ENCODE data around the gene RASL11B. TPM values are rescaled to one million over a fixed set of nuclear protein-coding genes. Genes with fewer than 3 reads are reported as not detected.
"Not testable (repeated sequence)": the region's sequence is repeated elsewhere in the genome, so short reads cannot be mapped to it uniquely, and the experiment has no call there.

Gene RASL11B, protein sequence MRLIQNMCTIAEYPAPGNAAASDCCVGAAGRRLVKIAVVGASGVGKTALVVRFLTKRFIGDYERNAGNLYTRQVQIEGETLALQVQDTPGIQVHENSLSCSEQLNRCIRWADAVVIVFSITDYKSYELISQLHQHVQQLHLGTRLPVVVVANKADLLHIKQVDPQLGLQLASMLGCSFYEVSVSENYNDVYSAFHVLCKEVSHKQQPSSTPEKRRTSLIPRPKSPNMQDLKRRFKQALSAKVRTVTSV
- total RNA-seq, result 21.5 TPM

DNA sequence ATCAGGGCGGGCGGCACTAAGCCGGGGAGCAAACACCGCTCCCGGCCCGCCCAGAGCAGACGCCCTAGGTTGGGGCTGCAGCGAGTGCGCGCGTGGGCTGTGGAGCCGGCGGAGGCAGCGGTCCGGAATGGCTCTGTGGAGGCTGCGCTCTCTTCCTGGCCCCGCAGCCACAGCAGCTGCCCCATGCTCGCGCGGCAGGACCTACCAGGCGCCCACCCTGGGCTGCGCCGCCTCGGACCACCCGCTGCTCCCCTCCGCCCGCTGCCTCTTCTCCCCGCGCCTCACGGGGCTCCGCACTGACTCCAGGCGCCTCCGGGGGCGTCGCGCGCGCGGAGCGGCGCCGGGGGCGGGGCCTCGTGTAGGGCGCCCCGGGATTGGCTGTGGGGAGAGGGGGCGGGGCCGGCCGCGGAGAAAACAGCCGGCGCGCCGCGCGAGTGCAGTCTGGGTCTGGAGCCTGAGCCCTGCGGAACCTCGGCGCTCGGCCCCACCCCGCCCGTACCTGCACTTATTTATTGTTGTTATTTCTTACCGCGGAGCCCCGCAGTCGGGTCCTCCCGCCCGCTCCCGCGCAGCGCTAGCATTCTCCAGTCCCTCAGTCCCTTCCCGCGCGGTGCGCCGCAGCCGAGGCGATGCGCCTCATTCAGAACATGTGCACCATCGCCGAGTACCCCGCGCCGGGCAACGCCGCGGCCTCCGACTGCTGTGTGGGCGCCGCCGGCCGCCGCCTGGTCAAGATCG, at the start of gene RASL11B:
Gene RASL11B, plus strand, starts transcription at position 439 of the 738 bp plus-strand sequence. Its CDS starts 191 bp downstream, at position 630.
- DNase-seq, result peak; percentile 74

DNA sequence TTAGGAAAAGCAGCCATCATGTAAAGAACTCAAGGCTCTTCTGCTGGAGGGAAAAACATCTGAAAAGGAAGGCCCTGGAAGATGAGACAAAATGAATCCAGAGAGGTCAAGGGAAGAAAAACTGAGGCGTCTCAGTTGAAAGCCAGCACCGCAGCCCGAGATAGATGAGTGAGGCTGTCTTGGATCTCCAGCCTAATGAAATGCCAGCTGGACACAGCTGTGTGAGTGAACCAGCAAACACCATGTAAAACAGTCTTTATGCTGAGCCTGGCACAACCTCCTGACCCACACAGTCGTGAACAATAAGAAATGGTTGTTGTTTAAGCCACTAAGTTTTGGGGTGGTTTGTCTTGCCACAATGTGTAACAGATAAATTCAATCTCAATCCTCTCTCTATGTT, 48.6 kb upstream of the RASL11B start:
- DNase-seq, result no peak

DNA sequence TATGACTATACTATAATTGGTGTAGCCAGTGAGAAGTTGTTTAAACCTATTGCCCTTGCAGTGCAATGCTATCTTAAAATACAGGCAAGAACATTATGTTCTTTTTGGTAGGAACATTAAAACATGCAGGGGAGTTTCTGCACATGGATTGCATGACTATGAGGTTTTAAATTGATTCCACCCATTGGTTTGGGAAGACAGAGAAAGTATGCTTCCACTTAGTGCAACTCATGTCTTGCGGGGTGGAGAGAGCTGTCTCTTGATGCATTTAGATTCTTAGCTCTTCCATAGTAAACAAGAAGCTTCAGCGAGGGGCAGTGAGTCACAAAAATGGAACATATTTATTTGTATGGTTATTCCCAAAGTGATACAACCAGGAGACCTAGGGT, 39.5 kb upstream of the RASL11B start:
- peak; percentile 86 for DNase-seq

DNA sequence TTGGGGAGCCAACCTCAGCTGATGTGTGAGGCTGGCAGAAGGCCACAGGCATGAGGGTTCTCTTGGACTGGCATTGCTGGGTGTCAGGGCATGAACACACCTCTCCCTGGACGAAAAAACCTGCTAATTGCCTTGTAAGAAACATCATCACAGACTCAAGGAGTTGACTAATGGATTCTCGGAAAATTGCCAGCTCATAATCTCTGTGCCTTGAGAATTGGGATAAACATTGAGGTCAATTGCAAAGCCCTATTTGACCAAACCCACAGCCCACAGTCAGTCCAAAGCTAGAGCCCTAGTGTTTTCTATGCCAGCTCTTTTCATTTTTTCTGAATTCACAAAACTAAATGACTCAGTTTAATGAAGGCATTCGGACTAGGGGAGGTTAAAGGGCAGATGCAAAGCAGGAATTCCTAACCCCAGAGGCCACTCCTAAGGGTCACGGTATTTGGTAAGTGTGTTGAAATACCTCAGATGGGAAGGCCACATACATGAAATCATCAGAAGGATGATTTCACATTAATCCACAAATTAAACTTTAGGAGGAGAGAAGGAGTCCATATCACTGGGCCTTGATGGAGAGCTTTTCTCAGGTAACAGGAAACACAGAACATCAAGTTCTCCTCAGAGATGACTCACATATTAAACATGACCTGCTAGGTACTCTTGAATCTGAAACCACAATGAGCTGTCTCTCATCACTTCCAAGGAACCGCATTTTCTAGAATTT, 39.0 kb upstream of the RASL11B start:
- no peak for DNase-seq

DNA sequence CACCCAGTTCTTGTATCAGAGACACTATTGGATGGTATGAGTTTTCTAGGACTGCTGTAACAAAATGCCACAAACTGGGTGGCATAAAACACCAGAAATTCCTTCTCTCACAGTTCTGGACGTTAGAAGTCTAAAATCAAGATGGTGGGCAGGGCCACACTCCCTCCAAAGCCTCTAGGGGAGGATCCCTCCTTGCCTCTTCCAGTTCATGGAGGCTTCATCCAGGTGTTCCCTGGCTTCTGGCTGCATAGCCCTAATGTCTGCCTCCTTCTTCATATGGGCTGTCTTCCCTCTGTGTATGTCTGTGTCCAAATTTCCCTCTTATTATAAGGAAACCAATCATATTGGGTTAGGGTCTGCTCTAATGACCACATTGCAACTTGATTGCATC, 38.4 kb upstream of the RASL11B start:
- no peak for DNase-seq

DNA sequence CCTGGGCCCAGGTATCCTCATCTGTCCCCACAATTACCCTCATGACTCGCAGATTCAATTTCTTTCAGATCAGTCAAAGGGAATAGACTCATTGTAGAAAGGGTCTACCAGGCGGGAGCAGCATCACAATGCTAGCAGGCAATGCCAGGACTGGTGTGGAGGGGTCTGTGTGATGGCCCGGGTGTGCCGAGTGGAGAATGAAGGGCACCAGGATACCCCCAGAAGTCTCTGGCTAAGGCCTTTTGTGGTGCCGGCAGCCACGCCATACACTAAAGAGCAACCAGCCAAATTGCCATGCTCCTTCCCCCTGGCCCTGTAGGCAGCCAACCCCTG, 37.9 kb upstream of the RASL11B start:
- no peak for DNase-seq

DNA sequence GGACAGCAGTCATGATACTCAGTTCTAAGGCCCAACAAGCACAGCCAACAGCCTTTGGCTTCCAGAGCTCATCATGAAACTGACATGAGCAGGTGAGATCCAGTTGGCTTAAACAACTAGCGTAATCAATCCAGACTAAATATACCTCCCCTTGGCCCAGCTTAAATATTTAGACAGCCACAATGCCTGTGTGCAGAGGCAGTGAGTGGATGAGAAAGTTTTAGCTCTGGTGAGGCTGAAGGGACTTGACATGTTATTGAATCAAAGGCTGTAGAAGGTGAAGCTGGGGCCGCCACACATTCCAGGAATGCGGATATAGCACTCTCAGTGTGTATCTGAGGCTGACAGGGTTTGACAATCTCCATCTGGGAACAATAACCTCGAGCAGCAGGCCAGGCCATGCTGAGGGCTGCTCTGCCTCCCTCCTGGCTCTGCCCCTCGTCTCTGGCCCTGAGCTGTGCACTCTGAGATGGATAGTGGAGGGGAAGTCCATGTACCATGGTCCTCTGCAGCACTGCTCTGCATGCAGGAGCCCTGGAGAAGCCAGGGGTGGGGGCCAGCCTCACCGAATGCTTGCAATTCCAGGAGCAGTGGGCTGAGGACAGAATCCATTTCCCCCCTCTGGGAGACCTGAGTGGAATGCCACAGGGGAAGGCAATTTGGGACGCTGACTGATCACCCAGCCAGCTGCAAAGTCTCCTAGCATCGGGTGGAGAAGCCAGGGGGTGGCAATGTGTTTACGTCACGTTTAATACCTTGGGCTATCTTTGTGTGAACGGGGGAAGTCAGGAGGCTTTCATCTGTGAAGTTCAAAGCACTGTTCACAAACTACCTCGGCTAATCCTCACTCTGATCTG, 37.3 kb upstream of the RASL11B start:
- peak; percentile 15 for DNase-seq

DNA sequence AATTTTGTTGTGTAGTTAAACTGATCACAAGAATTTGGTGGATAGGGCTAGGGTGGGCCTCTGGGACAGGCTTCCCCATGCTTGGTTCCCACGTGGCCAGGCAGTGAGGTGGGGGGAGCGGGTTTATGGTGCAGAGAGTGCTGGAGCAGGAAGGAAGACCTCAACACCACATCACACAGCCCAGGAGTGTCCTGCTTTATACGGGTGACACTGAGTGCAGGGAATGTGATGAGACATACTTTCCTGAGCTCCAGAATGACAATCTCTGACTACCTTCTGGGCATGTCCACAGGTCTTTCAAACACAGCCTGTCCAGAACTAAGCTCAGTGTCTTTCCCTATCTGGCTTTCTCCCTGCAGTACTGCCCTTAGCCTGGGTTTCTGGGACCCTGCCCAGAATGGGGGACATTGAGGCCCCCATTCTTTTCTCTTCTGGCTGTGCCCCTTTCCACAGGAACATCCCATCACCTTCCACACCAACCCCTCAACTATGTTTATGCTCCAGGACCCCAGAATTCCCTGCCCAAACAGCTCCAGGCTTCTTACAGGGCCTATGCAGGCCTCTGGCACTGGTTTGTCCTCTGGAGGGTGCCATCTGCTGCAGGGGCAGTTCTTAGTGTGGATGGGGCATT, 36.5 kb upstream of the RASL11B start:
- DNase-seq, result no peak

DNA sequence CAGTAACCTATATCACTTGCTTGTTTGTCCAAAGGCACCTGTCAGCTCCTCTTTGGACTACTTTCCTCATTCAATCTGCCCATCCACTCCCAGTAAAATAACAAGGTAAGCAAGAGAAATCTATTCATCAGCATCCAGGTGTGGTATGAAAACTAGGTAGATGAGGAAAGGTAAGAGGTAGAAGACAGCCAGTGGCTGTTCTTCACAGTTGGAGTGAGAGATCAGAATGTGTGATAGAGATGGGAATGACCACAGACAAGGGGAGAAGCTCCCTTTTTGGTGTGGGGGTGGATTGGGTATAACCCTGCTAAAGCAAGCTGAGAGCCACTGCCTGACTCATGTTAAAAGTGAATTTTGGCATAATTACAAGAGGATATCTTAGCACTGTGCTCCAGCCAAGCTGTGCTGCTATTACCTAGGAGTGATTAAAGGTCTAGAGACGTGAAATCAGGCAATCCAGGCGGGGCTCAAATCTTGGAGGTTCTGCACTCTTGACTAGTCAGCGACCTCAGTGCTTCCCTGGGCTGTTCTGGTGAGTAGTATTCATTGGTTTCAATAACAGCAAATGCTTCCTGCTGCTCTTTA, 28.1 kb upstream of the RASL11B start:
- no peak for DNase-seq

DNA sequence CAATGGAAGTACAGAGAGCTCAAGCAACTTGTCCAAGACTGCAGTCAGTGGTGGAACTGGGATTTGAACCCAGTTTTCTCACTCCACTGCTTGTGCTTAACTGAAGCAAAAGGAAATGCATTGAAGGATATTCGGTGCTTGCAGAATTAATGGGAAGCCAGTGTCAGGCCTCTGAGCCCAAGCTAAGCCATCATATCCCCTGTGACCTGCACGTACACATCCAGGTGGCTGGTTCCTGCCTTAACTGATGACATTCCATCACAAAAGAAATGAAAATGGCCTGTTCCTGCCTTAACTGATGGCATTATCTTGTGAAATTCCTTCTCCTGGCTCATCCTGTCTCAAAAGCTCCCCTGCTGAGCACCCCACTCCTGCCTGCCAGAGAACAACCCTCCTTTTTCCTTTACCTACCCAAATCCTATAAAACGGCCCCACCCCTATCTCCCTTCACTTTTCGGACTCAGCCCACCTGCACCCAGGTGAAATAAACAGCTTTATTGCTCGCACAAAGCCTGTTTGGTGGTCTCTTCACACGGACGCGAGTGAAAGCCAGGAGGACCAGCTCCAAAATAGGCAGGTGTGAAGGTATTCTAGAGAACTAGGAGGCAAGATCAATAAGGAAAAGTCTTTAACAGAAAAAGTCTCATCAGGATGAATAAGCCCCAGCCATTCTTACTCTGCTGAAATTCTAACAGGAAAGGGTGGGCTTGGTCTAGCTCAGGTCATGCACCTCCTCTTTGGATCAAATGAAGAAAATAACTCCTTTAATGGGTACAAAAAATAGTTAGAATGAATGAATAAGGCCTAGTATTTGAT, 27.3 kb upstream of the RASL11B start:
- DNase-seq, result not testable (repeated sequence)

DNA sequence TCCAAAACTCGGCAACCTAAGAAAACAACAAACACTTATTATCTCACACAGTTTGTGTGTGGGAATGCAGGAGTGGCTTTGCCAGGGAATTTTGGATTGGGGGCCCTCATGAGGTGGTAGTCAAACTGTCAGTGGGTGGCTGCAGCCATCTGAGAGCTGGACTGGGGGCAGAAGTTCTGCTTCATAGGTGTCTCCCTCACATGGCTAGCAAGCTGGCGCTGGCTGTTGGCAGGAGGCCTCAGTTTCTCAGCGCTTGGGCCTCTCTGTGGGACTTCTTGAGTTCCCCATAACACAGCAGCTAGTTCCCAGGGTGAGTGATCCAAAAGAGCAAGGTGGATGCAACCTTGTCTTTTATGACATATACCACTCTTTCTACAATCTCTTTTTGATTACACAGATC, 26.0 kb upstream of the RASL11B start:
- DNase-seq, result no peak

DNA sequence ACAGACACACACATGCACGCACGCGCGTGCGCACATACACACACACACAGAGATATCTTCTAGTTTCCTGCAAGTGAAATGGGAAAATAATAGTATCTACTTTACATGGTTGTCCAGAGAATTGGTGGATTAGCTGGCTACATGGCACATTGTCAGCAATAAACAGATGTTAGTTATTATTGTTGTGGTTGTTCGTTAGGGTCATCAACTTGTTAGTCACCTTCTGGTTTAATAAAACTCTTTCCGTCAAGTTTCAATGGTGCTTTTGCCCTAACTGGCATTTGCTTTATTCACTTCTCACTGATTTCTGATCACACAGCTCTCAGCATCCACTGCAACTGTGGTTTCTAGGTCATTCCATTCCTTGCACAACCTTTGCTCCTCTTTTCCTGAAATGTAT, 25.4 kb upstream of the RASL11B start:
- no peak for DNase-seq

DNA sequence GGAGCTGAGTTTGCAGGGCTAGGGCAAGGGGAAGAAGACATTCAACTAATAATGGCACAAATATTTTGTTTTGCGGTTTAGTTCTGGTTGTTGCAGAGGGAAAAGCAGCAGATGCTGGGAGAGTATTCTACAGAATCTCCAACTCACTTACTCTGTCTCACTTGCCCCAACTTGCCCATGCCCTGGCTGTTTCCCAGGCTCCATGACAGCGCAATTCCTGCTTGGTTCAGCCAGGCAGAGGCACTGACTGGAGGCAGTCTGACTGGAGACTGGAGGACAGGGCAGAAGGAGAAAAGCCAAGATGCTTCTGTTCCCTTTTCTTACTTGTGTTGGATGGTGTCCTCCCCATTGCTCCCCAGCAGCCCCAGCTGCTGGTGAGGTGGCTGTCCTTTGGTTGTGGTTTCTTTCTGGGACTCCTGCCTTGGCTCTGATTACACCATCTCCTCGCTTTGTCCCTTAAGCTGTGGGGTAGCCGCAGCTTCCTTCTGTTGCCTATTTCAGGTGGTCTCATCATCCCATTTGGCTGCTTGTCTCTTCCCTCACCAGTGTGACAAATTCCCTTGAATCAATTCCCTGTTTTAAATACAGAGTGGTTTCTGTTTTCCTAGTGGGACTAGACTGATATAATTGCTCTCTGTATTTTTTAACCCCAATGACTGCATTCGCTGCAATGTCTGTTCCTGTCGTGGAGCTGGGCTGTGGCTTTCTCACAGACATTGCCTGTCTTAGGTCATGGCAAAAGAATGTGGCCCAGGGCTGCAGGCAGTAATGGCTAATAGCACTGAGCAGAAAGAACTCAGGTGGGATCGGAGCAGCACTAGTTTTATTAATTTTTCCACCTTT, 24.2 kb upstream of the RASL11B start:
- no peak for DNase-seq

DNA sequence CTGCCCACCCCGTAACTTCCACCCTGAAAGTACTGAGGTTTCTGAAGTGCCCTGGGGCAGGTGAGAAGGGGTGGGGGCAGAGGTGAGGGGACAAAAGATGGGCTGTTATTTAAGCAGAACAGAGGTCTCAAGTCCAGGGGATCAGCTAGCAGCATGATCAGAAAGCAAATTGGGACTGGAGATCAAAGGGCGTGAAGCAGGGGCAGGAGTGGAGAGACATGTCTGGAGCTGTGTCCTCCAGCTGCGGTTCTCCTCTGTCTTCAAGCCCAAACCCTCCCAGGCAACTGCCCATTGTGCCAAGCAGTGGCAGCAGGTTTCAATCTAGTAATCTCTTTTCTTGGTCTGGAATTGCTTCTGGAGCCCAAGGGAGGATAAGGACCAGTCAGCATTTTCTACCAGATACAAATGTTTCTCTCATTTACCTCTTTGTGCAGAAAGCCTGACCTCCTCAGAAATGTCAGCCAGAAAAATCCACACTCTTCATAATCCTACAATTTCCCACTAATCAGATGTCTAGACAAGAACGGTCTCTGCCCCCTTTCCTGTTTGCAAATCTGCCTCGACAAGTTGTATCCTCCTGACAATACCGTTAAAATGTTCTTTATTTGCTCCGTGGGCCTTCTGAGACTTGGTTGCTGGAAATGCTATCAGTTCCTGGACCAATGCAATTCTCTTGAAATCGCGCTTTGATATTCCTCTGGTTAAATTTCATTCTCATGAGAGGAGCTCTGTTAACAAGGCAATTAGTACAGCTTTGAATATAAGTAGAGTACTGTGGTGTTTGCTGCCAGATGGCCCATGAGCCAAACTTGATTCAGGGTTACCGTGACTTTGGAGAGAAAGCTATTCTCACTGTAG, 23.2 kb upstream of the RASL11B start:
- DNase-seq, result no peak

DNA sequence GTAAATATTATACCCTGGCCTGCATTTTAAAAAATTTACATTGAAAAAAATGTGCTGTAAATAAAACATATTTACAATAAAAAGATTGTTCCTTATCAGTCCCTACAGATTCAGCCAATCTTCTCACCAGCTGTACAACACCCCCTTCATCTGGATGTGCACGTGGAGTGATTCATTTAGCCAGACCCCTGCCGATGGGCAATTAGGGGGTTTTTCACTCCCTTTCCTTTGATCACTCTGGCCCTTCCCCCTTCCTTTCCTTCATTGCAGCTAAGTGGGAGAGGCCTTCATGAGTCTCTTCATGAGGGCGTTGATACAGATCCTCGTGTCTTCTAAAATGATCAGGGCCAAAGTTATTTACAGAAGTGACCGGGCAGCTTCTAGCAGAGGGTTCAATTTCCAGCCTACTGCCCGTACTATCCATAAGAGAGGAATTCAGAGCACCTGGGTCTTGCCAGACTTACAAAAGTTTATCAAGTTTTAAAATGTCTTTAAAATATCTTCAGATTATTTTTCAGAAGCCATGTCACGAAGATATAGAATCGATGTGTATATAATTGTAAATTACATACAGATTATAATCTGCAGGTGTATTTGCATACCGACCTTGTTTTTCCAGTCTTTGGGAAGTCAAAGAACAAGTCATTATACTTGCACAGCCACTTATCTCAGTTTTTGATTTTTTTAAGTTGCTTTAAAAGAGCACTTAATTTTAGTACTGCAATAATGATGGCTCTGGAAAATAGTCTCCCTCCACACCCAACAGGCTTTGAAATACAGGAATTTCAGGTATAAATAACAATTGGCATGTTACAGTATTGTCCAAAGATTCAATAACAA, 21.4 kb upstream of the RASL11B start:
- no peak for DNase-seq

DNA sequence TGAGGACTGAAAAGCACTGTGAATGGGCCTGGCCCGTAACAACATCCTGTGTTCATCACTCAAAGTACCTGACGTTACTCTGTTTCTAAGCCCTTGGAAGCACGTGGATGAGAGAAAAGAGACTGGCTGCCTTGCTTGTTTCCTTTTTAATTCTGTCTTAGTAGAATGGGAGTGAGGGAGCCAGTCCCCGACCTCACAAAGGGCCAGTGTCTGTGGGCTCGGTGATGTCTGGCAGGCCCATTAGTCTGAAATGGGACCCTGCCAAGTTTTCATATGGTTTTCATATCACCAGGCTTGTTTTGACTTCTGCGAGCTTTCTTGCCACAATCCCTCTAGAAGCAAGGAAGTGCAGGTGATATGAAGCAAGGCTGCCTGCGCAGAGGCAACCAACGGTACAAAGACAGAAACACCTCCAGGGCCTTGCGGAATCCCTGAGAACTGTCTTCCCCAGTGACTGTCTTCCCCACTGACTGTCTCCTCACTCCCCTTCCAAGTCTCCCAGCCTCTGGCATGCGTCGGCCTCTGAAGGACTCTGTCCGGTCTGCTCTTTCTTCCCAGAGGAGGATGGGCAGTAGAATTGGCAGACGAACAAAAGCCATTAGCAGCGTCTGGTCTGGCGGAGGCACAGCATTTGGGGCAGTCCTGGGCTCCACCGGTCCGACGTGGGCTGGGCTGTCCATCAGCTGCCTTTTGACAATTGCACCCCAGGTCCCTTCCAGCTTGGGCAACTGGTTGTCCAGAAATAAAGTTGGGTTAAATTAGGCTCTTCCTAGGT, 20.2 kb upstream of the RASL11B start:
- no peak for DNase-seq

DNA sequence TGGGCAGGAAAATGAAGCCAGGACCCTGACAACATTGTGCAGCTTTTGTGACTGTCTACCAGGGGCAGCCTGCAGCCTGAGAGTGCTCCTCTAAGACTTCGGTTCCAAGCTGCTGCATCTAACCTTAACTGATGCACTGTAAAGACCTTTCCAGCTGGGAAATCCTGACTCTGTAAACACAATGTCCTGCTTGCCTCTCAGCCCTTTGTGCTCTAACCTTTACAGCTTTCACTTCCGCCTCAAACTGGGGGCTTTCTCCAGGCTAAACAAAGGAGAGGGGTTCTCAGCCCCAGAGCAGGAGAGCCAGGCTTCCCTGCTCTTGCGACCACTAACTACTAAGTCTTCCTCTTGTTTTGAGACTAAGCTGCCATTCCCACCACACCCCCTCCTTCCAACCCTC, 19.3 kb upstream of the RASL11B start:
- DNase-seq, result no peak
